ENCODE measurements around the gene CEP70.
"Not testable (repeated sequence)": the region's sequence is repeated elsewhere in the genome, so short reads cannot be mapped to it uniquely, and the experiment has no call there.

Gene CEP70

DNA sequence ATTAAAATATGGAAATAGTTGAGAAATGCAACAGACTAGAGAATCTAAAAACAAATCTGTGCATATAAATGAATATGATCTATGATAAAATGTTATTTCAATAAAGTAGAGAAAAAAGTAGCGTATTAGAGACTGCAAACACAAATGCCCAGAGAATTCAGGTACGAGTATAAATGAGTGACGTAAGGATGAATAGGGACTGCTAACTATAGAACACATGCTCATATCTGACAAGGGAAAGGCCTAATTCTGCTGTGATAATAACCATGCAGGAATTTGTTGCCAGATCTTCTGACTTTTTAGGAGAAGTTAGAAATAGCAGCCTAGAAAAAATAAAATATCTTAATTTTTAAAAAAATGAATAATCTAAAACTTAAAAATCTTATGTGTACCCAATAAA is 86.5 kb downstream of the CEP70 start:
- no peak for DNase-seq

GRCh38 chr3:138498991-138499390 is 95.1 kb downstream of the CEP70 start:
- no peak for DNase-seq

GRCh38 chr3:138497851-138498250 is 96.2 kb downstream of the CEP70 start:
- no peak for DNase-seq

DNA sequence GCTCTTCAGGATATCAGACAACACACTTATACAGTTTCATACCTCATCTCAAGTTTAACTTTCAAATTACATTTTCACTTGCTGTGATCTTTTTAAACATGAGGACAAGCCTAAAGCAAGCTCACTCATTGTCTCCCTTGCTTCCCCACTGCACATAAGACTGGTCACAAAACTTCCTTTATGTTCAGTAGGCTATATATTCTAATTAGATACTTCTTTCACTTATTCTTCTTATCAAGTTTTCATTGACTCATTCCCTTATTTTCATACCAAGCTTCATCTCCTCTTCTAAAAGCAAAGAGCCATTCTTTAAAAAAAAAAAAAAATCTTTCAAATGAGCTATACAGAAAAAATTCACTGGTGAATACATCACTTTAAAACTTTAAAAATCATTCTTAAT is 97.0 kb downstream of the CEP70 start:
- DNase-seq = no peak

DNA sequence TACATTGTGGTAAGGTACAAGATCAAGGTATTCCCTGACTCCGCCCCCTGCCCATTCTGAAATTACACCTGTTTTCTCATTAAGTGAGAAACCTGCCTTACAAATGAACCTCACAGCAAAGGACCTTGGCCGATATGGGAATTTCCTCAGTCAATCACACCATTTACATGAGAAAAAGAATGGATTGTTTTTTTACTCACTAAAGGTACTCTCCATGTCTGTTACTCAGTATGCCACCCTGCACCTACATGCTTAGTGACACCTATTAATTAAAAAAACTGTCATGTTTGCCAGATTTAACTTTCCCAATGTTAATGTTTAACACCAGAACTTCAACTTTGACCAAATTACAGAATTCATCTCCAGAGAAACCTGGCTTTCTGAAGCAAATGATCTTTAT is 97.6 kb downstream of the CEP70 start:
- no peak for DNase-seq

GRCh38 chr3:138495638-138496037 is 98.4 kb downstream of the CEP70 start:
- not testable (repeated sequence) for DNase-seq

GRCh38 chr3:138494607-138494929 is 99.5 kb downstream of the CEP70 start:
- no peak for DNase-seq

- peak; percentile 26 for DNase-seq
Observed at GRCh38 chr3:138493804-138494606, 100.1 kb downstream of the CEP70 start.

DNA sequence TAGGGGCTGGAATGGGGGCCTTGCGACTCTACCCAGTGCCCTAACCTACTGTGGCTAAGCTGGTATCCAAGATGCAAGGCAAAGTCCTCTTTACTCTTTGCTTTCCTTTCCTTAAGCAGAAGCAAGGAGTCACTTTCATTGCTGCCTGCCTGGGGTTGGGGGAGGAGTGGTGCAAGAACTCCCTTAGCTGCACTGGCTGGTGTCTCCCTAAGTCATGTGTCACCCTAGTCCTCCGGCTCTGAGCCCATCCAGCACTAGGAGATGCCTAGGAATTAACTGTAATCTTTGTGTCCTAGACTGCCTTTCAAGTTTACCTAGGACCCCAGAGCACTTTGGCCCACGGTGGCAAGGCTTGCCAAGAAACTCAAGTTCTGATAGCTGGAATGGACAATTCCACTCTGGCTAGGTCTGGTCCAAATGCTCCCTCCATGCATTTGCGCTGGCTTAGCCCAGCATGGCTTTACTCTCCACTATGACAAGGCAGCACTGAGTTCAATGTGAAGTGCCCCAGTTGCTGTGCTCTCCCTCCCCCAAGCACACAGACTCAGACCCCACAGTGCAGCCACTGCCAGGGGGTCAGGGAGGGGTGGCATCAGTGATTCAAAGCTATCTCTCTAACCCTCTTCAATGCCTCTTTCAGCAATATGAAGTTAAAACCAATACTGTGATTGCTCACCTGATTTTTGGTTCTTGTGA is 100.9 kb downstream of the CEP70 start:
- DNase-seq = no peak

DNA sequence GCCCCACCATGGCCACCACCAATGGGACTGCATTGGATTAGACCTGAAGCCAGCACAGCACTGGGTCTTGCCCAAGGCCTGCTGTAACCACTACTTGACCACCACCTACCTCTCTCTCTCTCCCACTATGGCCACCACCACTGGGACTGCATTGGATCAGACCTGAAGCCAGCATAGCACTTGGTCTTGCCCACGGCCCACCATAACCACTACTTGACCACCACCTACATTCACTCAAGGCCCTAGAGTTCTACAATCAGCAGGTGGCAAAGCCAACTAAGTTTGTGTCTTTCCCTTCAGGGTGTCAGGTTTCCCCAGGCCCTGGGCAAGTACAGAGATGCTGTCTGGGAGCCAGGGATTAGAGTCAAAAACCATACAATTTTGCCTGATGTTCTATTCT is 102.1 kb downstream of the CEP70 start:
- DNase-seq = no peak

- DNase-seq = not testable (repeated sequence)
Observed at GRCh38 chr3:138486580-138486979, 107.5 kb downstream of the CEP70 start.

GRCh38 chr3:138484672-138485071 is 109.4 kb downstream of the CEP70 start:
- not testable (repeated sequence) for DNase-seq

DNA sequence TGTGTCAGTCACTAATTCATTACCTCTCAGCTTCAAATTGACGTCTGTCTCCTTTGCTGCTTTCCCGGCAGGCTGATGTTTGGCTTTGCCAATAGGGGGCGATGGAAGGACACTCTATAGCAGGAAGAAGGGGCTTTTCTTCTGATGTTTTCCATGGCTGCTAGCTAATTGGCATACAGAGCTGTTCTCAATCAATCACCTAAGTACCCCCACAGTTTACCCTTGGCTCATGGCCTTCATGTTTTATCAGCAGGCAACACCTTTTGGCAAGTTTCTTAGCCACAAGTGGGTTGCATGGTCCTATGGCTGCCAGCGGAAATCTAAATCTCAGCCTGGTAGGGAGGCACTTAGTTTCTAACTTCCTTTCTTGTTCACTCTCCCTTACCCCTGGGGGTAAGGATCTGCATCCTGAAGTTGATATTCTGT is 114.6 kb downstream of the CEP70 start:
- peak; percentile 64 for DNase-seq

DNA sequence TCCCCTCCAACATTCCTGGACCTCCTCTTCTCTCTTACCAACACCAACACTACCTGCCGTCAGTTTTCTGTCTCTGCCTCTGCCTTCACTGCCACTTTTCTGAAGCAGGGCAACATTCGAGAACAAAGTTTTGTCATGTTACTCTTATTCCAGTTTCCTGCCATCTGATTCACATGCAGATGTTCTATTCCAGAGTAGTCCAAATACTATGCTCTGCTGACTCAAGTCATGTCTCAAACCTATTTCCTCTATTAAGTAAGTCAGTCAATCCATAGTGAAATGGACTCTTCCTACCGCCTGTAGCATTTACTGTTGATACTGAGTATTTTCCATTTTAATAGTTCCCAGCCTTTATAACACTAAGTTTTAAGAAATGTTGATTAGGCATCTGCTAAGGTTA is 116.3 kb downstream of the CEP70 start:
- DNase-seq = no peak

- DNase-seq = no peak
Observed at GRCh38 chr3:138477120-138477519, 116.9 kb downstream of the CEP70 start.

GRCh38 chr3:138476526-138476925 is 117.5 kb downstream of the CEP70 start:
- DNase-seq = no peak

DNA sequence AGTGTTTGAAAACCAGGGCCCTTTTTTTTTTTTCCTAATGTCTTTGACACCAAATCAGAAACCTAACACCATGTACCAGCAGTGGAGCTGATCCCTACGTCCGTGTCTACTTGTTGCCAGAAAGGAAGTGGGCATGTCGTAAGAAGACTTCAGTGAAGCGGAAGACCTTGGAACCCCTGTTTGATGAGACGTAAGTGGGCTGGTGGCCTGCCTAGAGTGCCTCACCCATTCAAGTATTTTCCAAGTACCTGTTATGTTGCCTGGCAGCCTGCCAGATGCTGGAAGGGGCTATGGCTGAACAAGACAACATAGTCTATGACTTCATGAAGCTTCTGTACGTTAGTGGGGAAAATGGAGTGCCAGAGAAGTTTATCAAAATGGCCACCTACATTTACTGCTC is 119.9 kb downstream of the CEP70 start:
- no peak for DNase-seq

DNA sequence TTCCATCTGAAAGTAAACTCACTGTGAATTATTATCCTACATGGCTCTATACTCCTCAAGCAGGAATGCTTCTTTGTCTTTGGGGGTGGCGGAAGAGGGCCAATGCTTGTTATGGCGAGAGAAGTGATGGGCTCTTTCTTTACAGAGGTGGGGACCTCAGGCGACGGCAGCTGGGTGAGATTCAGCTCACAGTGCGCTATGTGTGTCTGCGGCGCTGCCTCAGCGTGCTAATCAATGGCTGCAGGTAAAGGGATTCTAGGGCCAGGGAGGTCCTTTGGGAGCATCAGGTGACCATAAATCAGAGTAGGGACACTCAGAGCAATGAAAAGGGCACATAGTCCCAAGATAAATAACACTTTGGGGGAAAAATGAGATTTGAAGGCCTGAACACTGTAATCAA is 120.7 kb downstream of the CEP70 start:
- no peak for DNase-seq

DNA sequence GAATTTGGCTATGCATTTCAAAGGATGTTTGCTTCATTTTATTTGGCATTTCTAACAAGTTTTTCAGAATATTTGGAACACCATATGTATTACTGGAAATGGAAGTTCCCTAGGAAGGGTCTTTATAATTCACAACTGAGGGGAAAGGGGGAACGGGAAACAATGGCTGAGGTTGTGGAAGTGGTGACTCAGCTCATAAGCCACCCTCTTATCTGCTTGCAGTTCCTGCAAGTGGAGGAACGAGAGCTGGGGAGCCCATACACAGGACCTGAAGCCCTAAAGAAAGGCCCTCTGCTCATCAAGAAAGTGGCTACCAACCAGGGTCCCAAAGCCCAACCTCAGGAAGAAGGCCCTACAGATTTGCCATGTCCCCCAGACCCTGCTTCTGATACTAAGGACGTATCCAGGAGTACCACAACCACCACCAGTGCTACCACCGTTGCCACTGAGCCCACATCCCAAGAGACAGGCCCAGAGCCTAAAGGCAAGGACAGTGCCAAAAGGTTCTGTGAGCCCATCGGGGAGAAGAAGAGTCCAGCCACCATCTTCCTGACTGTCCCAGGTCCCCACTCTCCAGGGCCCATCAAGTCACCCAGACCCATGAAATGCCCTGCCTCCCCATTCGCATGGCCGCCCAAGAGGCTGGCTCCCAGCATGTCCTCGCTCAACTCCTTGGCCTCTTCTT is 121.8 kb downstream of the CEP70 start:
- no peak for DNase-seq

DNA sequence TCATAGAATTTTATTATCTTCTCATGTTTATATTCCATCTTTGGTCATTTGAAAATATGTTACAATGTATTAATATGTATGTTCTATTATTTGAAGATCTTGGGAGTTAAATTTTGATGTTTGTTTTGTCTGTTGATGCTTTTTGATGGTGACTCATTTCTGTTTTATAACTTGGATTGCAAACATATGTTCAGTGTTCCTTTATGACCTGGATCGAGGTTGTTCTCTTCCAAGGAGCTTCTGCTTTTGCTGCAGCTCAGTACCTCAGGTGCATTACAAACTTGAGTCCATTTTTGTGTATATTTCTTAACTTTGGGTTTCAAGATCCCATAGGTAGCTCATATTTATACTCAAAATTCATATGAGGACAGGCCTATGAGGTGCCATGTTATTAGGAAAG is 122.6 kb downstream of the CEP70 start:
- no peak for DNase-seq

DNA sequence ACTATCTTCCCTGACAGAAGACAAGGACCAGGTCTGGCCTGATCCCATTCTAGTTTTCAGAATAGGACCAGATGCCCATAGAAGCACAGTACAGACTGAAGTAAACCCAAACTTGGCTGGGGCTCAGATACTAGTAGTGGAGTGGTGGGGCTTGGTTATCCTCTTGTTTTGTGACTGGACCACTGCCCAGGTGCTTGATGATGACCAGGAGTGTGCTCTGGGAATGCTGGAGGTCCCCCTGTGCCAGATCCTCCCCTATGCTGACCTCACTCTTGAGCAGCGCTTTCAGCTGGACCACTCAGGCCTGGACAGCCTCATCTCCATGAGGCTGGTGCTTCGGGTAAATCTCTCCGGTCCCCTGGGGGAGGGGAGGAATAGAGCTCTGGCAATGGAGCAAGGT is 123.4 kb downstream of the CEP70 start:
- DNase-seq = no peak

DNA sequence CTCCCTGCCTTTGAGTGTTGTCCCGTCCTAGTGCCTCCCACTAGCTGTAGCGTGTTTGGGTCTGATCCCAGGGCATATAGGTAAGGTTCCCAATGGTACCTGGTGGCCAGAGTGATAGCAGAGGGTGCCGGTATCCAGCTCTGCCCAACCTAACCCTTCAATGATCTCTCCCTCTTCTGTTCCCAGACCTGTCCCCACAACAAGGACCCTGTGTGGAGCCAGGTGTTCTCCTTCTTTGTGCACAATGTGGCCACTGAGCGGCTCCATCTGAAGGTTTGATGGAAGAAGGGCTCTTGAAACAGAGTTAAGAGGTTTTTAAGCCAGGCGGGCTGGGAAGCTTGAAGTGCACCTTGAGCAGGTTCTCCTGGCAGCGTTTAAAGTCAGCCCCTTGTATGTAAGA is 124.2 kb downstream of the CEP70 start:
- DNase-seq = no peak

GRCh38 chr3:138468886-138469285 is 125.2 kb downstream of the CEP70 start:
- no peak for DNase-seq

- DNase-seq = no peak
Observed at GRCh38 chr3:138468451-138468850, 125.6 kb downstream of the CEP70 start.
